NCI-H2029 (cell line): Measurements from ENCODE around the gene RPL29.

Experiments
- DNase-seq: peaks from one replicate; lab custom pipeline; 2025; lab: John Stamatoyannopoulos, UW

Gene RPL29

GRCh38 chr3:51982838-51983577 lies 12.7 kb downstream of the RPL29 start, which contains the start of gene ACY1:
TSS of gene ACY1 (plus strand) at chr3:51983535. CDS start at chr3:51984065, 530 bp downstream.
- DNase-seq, result peak; percentile 46

DNA sequence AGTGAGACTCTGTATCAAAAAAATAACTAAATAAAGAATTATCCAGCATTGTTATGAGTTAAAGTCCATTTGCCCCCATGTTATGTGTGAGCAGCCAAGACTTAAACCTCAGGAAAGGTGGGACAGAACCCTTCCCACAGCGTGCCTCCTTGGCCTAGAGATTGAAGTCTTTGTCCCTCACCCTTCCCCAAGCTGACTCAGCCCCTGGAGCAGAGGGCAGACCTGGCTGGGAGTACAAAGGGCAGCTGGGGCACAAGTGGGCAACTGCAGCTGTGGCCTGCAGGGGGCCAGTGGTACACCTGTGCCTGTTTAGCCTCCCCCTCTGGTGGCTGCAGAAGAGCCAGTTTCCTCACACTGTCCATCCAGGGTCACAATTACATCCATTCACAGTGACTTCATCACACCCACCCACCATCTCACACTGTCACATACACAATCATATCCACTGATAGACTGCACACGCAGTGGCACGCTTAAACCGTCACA lies 13.3 kb downstream of the RPL29 start:
- no peak for DNase-seq

DNA sequence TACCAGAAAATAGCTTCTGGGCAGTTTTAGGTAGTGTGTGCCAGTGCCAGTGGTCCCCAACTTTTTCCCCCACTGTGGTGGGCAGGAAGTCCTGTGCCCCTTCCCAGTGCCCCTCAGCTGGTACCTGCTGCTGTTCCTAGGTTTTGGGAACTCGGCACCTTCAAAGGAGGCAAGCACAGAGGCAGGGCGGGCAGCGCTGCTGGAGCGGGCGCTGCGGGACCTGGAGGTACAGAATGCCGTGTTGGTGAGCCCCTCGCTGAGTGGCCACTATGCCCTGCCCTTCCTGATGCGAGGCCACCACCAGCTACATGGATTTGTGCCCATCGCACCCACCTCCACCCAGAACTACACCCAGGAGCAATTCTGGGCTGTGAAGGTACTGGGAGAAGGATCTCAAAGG lies 15.4 kb downstream of the RPL29 start:
- no peak for DNase-seq

GRCh38 chr3:51978143-51978502 lies 17.6 kb downstream of the RPL29 start:
- DNase-seq, result no peak

GRCh38 chr3:51977446-51978142 lies 18.1 kb downstream of the RPL29 start:
- DNase-seq, result no peak

DNA sequence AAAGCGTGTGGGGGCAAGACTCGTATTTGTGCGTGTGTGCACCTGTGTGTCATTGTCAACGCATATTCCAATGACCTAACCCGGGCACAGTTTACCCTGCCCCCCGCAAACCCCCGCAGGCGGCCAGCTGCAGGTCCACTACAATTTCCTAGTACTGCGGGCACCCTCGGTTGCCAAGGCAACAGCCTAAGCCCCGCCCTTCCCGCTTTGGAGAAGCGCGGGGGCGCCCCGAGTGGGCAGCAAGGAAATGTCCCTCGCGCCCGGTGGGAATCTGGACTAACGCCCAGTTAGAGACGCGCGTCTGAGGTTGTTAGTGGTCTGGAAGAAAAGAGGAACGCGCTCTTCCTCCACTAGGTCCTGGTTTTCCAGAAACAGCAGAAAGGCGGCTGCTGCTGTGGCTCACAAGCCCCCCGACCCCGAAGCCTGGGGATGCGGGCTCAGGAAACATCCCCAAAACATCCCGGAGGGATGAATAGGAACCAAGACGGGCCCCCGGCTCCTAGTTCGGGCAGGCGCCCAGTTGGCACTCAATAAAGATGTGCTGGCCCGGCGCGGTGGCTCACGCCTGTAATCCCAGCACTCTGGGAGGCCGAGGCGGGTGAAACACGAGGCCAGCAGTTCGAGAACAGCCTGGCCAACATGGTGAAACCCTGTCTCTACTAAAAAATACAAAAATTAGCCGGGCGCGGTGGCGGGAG lies 19.7 kb downstream of the RPL29 start:
- no peak for DNase-seq

DNA sequence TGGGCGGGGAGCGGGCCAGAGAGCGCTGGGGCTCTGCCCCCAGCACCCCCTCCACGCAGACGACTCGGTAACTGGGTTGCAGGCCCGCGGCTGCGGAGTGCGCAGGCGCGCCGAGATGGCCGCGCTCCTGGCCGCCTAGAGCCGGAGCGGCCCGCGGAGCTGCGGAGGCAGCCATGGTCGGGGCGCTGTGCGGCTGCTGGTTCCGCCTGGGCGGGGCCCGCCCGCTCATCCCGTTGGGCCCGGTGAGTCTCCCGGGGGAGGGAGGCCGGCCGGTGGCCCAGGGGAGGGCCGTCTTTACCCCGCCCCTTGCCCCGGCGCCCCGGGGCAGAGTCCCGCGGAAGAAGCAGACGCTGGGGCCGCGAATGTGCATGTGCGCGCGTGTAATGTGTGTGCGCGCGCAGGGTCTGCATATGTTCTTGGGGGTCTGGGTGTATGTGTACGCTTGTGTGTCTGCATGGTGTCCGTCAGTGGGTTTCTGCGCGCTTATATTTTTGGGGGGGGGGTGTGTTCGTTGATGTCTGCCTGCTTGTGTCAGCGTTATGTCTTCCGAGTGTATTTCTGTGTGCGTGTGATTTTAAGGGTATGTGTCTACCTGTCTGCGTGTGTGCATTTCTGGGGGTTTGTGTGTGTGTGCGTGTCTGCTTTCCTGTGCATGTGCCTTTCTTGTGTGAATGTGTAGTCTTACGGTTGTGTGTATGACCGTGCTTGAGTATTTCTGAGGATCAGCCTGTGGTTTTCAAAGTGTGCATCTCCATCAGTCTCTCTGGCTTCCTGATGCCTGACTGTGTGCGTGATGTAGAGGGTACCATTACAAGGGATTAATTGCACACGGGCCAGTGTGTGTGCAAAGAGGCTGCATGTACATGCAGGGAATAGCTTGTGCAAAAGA lies 20.5 kb downstream of the RPL29 start, which contains the start of gene ABHD14A:
TSS of gene ABHD14A (plus strand) at position 102 of the 889 bp plus-strand sequence. CDS start at position 174, 72 bp downstream.
- peak; percentile 25 for DNase-seq

DNA sequence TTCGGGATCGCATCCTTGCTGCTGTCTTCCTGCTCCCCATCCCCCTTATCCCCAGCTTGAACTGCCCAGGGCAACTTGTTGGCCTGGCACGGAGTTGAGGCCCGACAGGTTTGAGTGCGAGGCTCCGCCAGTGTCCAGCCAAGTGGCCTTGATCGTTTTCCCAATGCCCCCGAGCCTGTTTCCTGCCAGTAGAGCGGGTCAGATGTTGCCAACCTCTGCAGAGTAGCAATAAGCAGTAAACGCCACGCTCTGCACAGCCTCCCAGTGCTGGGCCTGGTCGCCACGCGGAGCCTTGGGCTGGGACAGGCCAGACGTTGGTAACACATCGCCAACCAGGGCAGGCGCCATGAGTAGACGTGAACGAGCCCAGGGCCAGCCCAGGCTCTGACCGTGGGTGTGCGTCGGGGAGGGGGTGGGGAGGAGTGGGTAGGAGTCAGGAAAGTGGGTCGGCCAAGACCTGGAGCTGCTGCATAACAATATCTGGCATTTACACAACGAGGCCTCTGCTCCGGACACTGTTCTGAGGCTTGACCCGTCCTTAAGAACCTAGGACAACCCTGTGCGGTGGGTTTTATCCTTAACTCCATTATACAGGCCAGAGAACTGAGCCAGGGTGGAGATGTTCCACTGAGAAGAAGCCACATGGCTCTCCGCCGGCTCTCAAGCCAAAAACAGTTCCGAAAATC lies 21.3 kb downstream of the RPL29 start:
- DNase-seq, result no peak

DNA sequence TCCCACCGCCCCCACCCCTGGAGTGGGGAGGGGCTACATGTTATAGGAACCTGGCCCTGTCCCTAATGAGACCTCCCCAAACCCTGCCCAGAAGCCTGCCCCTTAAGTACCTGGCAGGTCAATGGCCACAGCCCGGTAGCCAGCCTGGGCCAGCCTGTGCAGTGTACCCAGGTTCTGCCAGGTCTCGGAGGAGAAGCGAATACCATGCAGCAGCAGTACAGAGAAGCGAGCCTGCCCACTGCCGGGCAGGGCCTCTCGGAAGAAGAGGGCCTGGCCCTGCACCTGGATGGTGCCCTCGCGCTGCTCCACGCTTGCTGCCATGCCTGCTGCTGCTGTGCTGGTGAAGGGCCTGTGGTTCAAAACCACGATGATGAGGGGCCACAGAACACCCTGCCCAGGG lies 24.3 kb downstream of the RPL29 start:
- no peak for DNase-seq

DNA sequence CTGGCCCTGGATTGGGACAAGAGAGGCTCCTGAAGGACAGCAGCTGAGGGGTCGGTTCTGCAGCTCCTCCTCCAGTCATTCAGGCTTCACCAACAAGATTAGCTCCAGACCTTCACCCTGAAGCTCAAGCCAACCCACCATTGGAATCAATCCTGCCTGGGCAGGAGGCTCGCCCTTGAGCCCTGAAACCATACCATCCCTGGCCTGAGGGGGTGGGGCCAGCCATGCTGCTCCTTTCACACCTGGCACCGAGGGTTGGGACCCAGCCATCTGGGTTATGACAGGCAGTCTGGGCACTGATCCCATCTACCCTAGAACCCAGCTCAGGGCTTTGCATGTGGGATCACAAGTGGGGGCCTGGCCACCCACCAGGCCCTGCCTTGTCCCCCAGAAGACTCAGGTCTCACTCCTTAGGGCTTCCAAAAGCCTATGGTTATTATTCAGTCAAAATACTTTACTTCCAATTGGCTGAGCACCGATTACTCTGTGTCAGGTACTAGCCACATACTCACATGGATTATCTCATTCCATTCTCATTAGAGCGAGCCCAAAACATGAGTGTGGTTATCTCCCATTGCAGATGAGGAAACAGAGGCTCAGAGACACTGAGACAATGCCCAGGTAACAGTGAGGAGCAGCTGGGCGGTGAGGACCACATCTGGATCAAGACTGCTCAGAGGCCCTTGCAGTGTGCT lies 24.9 kb downstream of the RPL29 start:
- DNase-seq, result no peak

GRCh38 chr3:51969841-51970240 lies 25.9 kb downstream of the RPL29 start:
- DNase-seq, result no peak

GRCh38 chr3:51968883-51969678 lies 26.6 kb downstream of the RPL29 start:
- DNase-seq, result no peak

DNA sequence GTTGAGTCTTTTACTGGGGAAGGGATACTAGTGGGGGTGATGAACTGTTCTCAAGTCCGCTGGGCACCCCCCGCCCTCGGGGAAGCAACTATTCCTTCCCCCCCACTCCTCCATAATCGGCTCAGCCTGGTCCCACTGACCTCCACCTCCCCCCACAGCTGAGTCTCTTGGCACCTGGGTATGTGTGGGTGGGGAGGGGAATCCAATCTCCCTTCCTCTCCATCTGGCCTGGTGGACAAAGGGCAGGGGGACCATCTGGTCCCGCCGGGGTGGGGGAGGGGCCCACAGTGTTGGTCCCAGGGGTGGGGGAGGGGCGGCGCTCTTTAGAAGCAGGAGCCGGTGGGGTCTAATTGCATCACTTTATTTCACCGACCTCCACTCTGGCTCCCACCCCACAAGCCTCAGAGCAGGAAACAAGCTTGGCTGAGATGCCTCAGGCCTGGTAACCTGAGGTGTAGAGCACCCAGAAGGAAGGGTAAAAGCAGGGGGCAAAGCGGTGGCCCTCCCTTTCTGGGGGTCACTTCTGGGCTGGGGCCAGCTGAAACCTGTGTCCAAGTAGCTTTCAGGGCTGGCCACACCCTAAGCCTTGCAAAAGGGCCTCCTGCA lies 27.4 kb downstream of the RPL29 start:
- DNase-seq, result no peak

DNA sequence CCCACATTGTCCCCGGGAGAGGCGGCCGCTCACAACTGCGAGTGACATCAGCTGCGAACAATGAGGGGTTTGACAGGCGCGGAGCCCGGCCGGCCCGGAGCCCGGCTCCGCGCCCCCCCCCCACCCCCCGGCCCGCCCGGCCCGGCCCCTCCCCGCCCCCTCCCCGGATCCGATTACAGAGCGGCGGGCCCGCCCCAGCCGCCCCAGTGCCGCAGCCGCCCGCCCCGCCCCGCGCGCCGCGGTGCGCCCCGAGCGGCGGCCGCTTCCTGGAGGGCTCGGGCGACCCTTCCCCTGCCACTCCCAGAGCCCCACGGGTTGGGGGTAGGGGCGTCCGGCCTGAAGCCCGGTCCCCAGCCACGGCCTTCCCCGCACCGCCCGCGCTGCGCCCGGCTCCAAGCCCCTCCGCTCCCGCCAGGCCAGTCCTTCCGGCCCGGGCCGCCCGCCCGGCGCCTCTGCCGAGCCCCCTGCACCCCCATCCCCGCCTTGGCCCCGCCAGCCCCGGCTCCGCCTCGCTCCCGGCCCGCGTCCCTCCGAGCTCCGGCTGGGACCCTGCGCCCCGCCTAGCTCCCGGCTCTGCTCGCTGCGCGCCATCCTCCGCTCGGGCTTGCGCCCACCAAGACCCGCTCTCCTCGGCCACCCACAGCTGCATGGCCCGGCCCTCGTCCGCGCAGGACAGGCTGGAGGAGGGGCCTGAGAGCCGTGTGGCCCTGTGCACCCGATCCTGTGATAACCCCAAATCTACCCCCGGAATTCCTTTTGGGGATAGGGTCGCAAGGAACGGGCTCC lies 28.1 kb downstream of the RPL29 start, which contains the start of gene PCBP4:
TSS of gene PCBP4 (minus strand) at position 71 of the 786 bp plus-strand sequence. CDS start 6,214 bp downstream, outside the sequence.
- no peak for DNase-seq

GRCh38 chr3:51966922-51967383 lies 28.7 kb downstream of the RPL29 start:
- DNase-seq, result no peak

DNA sequence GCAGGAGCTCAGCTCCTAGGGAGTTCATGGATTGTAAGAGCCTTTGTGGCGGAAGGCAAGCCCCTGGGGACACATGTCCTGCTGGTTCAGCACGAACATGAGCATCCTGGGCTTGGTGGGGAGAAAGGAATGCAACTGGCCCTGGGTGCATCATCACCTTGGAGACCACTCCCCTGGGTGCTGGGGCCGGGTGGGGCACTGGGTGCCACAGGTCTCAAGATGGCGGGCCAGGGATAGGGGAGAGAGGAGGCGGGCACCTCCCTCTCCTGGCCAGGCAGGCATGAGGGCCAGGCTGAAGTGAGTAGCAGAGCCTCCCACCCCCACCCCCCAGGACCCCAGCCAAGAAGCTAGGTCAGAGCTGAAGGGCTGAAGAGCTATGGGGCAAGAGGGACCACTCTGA lies 29.2 kb downstream of the RPL29 start:
- no peak for DNase-seq

- DNase-seq, result no peak
Observed at GRCh38 chr3:51966016-51966415, 29.7 kb downstream of the RPL29 start.

DNA sequence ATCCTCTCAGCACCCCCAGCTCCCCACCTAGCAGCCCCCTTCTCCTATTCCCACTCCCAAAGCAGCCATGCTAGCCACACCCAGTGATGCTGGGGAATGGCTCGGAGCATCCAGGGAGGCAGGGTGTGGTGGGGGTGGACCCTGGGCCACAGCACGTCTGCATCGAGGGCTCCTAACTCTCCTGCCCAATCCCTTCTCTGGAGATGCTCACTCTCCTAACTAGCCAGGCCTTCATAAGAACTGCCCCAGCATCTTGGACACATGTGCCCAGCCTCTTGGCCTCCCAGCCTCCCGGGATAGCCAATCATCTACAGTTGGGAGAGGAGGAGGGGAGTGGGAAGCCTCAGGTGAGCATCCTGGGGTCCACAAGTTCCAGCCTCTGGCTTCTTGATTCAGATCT lies 31.2 kb downstream of the RPL29 start:
- no peak for DNase-seq
